22Rv1 (cell line): ENCODE measurements around the gene UQCRHL.

Experiments
- H3K27ac ChIP-seq: fragments of 450-650 bp; 2 replicates; pipeline ENCODE4 v1.5.1; 2017
- CTCF ChIP-seq: fragments of 450-650 bp; IDR thresholded peaks from 2 replicates; pipeline ENCODE4 v1.5.1; 2017; ENCODE audit warnings: mild to moderate bottlenecking
- ZFX ChIP-seq: fragments of 450-650 bp; IDR thresholded peaks from 2 replicates; pipeline ENCODE4 v1.6.1; 2017; ENCODE audit warnings: antibody characterized with exemption, borderline replicate concordance

The UQCRHL gene

GRCh38 chr1:15808955-15809354, 1.5 kb upstream of the UQCRHL start:
- no peak overlapping the region for H3K27ac ChIP-seq
- TF ChIP-seq ZFX (no peak), CTCF (no peak)

- TF ChIP-seq ZFX (no peak), CTCF (no peak)
- no peak overlapping the region for H3K27ac ChIP-seq
These were observed 328 bp downstream of the UQCRHL start for GRCh38 chr1:15807121-15807520.

DNA sequence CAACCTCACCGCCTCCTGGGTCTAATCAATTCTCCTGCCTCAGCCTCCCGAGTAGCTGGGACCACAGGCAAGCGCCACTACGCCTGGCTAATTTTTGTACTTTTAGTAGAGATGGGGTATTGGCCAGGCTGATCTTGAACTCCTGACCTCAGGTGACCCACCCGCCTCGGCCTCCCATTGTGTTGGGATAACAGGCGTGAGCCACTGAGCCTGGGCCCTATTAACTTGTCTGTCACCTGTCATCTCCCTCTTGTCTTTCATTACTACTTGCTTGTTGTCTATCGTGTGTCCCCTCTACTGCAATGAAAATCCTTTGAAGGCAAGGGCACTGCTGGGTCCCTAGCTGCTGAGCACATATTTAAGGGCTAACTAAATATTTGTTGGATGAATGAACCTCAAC, 3.4 kb downstream of the UQCRHL start:
- 0 out of 2 replicates have a peak overlapping the region, but pooled peaks have one; percentile 3 for H3K27ac ChIP-seq
- TF ChIP-seq CTCF (no peak), ZFX (no peak)

GRCh38 chr1:15803380-15803779, 4.1 kb downstream of the UQCRHL start:
- TF ChIP-seq CTCF (peak; percentile 43), ZFX (no peak)
- H3K27ac ChIP-seq: no peak overlapping the region

GRCh38 chr1:15802234-15802965, 5.0 kb downstream of the UQCRHL start:
- TF ChIP-seq CTCF (no peak), ZFX (no peak)
- H3K27ac ChIP-seq: peak overlapping the region; percentile 90; the same call in 1 of the 2 replicates

DNA sequence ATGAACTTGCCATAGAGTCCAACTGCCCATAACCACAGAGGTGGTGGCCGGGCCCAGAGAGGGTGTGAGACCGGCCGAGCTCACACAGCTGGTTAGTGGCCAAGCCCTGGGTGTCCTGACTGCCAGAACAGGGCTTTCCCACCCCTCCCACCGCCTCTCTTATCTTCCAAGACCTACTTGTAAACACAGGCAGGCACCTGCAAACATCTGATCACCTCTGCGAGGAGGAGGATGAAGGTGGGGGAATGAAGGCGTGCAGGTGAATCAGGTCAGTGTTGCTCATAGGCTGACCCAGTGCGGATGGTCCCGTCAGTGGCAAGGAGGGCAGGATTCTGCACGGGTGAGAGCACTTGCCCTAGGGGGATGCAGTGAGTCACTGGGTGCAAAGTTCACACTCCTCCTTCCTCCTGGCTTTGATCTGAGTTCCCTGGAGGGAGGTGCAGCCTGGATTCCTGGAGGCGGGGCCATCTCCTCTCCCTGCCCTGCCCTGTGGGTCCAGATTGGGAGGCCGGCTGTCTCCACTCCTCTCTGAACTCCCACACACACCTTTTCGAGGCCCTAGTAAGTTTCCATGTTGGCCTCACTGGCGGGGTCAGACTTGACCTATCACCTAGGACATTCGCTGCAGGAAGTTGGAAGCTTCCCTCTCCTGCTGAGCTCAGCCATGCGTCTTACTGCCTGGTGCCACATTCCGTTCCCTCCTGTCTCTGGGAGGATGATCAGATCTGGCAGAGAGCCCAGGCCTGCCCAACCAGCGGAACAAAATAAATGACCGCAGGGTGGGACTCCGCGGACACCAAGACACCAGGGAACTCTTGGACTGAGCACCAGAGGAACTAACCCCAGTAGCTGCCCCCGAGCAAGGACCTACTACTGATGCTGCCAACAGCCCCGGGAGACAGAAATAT, 7.3 kb downstream of the UQCRHL start:
- H3K27ac ChIP-seq: peak overlapping the region; percentile 90
- no peak for TF ChIP-seq CTCF
- no peak for TF ChIP-seq ZFX
